GM18870 (cell line): ENCODE measurements around the gene OR10H3.
"Not testable (repeated sequence)": the region's sequence is repeated elsewhere in the genome, so short reads cannot be mapped to it uniquely, and the experiment has no call there.

Experiments used
- ATAC-seq: cut with Tn5 transposase; IDR thresholded peaks from one replicate; pipeline ENCODE4 v1.9.1; 2021; ENCODE audit warnings: moderate library complexity; ENCODE audit not compliant: unreplicated experiment

The OR10H3 gene

GRCh38 chr19:15776991-15777970 lies 39.5 kb downstream of the OR10H3 start:
- ATAC-seq = no peak

- no peak for ATAC-seq
Observed at GRCh38 chr19:15779756-15780476, 42.1 kb downstream of the OR10H3 start.

GRCh38 chr19:15780610-15781418 lies 43.0 kb downstream of the OR10H3 start:
- no peak for ATAC-seq

- ATAC-seq = no peak
Observed at GRCh38 chr19:15781661-15782060, 43.9 kb downstream of the OR10H3 start.

- ATAC-seq = no peak
Observed at GRCh38 chr19:15782211-15782610, 44.4 kb downstream of the OR10H3 start.

GRCh38 chr19:15782896-15783295 lies 45.1 kb downstream of the OR10H3 start:
- not testable (repeated sequence) for ATAC-seq

GRCh38 chr19:15787611-15788155 lies 49.9 kb downstream of the OR10H3 start, which contains the start of gene OR10H5:
Gene OR10H5 (plus strand): TSS chr19:15787661. CDS start chr19:15794049, 6,388 bp downstream.
- ATAC-seq = no peak

- ATAC-seq = no peak
Observed at GRCh38 chr19:15788594-15789270, 50.9 kb downstream of the OR10H3 start.

GRCh38 chr19:15790096-15790495 lies 52.3 kb downstream of the OR10H3 start:
- no peak for ATAC-seq
